Stimulated activated CD8-positive, alpha-beta memory T cell treated with anti-CD3 and anti-CD28 coated beads, Interleukin-12 subunit alpha, Interleukin-12 subunit beta, amount 100 ng/mL, for 4 hours (primary cell): ENCODE data around the gene CCDC85C.

ENCODE experiments used
- DNase-seq: peaks from one replicate; pipeline ENCODE4 v3.0.0-alpha.2; 2020; ENCODE audit warnings: low read depth

The CCDC85C gene

DNA sequence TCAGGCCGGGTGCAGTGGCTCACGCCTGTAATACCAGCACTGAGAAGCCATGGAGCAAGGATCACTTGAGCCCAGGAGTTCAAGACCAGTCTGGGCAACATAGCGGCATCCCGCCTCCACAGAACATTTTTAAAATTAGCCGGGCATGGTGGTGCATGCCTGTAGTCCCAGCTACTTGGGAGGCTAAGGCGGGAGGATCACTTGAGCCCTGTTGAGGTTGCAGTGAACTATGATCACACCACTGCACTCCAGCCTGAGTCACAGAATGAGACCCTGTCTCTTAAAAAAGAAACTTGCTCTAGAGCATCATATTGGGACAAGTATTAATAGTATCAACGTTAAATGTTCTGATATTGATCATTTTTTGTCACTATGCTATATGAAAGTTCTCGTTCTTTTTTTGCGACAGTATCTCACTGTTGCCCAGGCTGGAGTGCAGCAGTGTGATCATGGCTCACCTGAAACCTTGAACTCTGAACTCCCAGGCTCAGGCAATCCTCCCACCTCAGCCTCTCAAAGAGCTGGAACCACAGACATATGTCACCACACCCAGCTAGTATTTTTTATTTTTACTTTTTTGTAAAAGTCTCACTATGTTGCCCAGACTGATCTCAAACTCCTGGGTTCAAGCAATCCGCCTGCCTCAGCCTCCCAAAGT lies 47.7 kb downstream of the CCDC85C start:
- no peak for DNase-seq

DNA sequence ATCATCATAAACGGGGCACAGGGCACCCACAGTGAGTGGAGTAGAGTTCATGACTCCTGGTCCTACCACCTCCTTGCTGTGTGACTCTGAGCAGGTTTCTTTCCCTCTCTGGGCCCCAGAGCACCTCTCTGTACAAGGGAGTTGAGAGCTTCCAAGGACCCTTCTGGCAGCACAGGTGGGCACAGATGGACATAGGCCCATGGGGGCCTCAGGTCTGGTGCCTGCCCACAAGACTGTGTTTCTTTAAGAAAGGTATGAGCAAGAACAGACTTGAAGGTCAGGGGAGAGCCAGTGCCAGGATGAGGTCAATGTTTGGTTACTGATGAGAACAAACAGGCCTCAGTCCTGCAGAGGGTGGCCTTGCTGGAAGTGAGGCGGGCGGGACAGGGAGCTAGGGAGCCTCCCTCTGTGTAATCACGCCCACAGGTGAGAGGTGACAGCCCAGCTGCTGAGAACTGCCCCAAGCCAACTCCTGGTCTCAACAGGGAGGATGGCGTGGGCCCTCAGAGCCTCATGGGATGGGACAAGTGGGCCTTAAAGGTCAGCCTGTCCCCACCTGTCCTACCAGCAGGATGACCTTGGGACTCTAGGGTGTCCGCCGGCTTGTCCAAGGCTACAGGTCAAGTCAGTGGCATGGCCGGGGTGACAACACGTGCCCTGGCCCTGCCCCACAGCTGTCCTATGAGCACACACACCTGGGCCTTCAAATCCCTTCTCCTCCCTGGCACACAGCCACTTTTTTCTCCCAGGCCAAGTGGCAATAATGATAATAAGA lies 49.1 kb downstream of the CCDC85C start:
- no peak for DNase-seq

DNA sequence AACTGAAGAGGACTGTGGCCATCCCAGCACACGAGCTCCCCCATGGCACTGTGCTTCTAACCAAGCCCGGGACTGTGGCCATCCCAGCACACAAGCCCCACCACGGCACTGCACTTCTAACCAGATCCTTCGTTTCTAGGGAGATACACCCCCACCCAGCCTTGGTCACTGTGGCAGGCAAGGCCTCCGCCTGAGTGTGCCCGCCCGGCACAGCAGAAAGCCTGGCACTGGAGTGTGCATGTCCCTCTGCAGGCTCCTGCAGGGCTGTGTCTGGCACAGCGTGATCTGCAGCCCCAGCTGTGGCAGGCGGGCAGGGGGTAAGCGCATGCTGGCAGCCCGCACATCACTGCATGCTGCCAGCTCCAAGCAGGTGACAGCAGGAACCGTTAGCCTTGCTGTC lies 49.8 kb downstream of the CCDC85C start:
- no peak for DNase-seq

DNA sequence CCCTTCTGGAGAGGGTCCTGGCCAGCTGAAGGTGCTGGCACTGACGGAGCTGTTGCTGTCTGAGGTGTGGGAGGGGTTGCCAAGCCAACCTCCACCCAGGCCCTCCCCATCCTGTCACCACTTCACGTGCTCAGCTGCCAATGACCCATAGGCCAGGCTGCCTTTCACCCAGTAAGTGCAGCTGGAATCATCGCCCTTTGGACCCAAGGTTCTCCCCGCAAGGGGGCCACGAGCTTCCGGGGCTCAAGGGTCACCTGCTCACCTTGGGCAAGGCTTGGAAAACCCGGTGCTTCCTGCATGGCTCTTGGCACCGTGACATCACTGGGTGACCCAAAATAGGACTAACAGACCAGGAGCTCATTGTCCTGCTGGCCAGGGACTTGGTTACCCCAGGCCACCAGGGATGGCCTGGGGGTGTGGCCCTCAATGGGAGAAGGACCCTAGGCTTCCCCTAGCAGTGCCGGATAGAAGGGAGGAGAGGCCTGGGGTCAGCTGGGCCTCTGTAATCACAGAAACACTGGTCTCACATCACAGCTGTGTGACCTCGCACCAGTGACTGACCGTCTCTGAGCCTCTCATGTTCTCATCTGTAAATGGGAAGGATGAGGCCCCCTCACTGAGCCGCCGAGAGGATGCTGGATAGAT lies 51.3 kb downstream of the CCDC85C start:
- DNase-seq = no peak

DNA sequence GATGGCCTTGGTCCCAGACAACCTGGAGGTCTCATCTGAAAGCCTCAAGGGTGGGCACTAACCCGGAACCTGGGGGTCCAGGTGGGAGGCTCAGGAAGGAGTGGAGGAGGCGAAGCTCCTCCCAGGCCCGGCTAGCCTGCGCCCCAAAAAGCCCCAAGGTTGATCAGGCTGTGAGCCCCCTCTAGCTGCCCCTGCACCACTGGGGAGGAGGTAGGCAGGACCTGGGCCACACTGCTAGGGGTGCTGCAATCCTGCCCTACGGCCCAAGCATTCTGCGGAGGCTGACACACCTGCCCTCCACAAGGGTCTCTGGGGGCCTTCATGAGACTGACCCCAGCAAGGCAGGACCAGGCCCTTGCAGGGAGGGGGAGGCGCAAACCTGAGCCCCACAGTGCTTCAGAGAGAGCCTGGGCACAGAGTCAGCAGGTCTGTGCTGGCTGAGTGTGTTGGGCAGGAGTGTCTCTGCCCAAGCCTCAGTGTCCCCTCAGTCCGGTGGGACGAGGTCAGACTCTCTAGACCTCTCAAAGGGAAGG lies 51.9 kb downstream of the CCDC85C start:
- DNase-seq = no peak

DNA sequence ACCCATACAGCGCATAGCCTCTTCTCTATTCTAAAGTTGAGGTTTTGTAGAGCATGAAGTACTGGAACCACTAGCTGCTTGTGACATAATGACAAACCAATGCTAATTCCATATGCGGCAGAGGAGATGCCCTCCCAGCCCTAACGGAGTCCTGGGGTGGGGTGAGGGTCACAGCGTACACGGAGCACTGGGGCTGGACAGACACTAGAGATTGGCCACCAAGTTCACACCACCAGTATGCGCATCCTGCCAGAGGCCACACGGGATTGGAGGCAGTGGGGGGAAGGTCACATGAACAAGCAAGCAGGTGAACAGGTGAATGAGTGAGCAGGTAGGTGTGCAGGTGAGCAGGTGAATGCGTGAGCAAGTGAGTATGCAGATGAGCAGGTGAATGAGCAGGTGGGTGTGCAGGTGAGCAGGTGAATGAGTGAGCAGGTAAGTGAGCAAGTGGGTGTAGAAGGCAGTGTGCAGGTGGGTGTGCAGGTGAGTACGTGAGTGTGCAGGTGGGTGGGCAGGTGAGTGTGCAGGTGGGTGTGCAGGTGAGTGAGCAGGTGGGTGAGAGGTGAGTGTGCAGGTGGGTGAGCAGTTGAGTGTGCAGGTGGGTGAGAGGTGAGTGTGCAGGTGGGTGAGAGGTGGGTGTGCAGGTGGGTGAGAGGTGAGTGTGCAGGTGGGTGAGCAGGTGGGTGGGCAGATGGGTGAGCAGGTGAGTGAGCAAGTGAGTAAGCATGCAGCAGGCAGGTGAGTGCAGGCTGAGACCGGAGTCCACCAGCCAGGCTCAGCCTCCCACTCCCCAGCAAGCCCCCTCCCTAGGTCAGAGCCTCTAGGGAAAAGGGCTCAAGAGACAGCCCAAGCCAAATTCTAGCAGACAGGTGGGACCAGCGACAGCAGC lies 52.7 kb downstream of the CCDC85C start:
- no peak for DNase-seq

DNA sequence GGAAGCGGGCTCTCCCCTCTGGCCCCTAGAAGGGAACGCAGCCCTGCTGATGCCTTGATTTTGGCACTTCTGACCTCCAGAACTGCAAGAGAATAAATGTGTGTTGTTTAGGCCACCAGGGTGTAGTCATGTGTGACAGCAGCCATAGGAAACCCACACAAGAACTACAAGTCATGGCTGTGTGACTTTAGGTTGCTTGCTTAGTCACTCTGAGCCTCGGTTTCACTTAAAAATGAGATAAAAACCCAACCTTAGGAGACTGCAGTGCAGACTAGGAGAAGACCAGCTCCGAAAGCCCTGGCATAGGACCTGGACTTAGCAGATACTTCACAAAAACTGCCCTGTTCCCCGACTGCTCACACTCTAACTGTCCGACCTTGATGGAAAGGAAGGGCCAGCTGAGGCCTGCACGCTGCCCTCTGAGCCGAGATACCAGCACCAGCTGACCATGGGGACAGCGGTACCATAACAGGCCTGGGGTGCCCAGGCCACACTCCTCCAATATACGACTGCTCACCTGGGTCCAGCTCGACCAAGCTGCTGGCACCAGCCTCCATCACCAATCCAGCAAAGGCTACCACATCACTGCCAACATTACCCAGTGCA lies 53.5 kb downstream of the CCDC85C start:
- no peak for DNase-seq

DNA sequence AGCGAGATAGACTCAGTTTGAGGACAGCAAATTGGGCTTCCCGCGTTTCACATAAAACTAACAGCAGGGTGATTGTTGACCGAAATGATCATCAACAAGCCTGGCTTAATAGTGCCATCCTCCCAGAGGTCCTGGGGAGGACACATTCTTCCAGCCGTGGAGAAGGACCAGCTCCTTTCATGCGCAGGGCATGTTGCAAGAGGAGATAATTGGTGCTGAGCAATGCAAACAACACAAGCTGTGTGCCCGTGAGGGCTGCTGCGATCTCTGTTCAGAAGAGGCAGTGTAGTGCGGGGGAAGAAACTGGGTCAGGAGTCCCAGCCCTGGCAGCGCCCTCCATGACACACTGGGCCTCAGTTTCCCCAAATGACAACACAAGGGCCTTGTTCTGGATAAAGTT lies 54.3 kb downstream of the CCDC85C start:
- DNase-seq = no peak

DNA sequence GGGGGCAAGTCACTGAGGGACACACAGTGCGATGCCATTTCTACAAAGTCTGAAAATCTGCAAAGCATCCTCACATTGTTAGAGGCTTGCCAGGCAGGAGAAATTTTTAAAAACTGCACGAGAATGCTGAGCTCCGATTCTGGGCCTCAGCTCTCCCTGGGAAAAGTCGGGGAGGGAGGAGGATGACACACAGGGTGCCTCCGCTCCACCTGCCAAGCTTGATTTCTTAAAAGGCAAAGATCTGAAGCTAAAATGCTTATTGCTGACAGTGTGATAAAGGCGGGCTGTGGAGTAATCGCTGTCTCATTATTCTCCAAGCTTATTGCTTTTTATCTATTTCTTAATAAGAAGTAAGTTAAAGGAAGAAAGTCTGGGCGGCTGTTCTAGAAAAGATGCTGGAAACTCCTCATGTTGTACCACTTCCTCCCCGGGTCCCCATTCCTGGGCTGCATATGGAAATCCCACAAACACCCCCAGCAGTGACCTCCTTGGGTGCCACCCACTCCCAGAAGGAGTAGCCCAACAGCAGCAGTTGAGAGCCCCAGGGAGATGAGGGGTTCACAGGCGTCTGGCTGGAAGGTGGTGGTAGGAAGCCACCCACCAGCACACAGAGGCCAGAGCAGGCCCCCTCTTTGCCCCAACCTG lies 55.0 kb downstream of the CCDC85C start:
- no peak for DNase-seq

DNA sequence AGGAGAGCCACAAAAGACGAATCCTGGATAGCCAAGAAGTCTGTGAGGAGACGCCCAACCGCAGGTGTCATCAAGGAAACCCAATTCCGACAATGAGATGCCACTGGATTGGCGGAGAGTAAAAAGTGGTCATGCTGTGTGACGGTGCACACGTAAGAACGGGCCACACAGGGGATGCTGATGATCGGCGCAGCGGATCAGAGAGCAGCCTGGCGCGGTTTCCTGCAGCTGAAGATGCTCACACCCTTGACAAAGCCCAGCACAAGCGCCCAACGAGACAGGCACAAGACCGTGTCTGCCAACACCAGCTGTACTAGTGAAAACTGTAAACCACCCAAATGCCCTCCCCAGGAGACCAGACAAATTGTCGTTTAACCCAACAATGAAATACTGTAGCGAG lies 55.8 kb downstream of the CCDC85C start:
- no peak for DNase-seq

DNA sequence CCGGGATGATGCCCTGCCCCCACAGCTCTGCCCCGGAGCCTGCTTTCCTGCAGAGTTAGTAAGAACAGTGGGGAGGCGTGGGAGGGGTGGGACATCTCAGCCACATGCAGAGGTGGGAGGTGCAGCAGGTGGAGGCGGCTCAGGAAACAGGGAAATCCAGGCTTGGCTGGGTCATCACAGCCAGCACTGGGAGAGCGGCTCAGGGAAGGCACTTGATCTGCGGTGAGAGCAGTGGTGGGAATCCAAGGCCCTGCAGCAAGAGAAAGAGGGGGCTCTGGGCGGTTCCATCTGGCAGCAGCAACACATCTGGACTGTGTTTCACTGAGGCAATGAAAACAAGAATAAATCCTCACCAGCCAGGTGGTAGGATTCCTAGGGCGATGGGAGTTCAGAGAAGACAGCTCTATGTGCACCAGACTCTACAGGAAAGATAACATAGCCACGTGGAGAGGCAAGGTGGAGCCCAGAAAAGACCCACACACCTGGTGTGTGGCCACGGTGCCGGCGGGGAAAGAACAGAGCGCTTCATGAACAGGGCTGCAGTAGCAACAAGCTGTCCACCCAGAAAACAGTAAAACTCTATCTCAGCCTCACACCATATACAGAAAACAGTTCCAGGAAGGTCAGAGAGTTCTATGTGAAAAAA lies 57.6 kb downstream of the CCDC85C start:
- DNase-seq = no peak

DNA sequence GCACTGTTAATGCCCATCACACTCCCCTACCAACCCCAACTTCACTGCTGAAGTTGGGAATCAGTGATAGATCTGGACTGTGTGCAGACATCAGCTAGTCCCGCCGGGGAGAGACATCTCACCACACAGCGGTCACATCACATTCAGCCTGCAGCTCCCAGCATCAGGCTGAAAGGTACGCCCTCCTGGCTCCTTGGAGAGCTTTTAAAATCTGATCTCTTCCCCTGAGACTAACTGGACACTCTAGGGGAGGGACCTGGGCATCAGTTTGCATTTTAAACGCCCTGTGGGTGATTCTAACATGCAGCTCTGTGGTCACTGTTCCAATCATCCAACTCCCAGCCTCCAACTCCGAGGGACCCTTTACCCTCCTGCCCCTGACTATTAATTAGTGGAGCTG lies 58.4 kb downstream of the CCDC85C start:
- no peak for DNase-seq

DNA sequence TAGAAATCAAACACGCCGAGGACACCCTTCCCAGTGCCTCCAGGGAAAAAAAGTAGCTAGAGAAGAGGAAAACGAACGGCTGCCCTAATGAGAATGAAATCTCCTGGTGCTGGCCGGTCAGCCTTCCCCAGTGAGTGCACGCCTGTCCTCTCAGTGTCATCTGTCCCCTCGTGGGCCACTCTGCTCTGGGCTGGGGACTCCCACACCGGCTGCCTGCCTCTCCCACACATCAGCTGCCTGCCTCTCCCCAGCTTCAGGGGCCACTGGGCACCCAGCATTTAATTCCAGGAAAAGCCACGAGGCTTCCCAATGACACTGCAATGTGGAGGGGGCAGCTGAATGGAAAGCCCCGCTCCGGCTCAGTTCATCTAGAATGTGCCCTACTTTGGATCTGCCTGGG lies 59.0 kb downstream of the CCDC85C start:
- DNase-seq = no peak

DNA sequence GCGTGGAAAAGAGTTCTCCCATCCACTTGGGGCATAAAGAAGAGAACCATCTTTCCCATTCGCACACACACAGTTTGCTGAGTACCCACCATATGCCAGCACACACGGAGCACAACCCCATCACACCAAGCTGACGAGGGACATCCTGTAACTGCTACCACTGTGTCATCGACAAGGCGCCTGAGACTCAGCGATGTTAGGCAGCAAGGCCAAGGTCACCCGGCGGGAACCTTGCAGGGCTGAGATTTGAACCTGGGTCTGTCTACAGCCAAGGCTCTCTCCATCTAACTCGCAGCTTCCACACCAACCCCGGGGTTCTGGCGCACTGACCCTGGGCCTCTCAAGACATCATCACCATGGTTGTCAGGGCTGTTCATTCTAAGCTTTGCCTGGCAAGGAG lies 60.0 kb downstream of the CCDC85C start:
- no peak for DNase-seq

DNA sequence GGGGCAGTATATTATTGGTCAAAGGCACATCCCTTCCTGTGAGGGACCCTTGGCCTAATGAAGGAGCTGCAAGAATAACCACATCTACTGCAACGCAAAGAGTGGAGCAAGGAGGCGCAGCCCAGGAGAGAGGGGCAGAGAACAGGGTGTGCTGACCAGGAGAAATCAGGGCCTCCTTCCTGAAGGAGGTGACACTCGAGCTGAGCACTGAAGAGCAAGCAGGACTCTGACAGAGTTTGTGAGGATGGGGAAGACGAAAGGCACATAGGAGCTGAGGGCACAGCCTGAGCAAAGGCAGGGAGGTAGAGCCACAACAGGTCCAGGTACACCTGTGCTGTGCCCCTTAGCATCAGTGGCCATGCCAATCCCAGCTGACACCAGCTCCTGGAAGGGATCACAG lies 60.6 kb downstream of the CCDC85C start:
- DNase-seq = no peak

DNA sequence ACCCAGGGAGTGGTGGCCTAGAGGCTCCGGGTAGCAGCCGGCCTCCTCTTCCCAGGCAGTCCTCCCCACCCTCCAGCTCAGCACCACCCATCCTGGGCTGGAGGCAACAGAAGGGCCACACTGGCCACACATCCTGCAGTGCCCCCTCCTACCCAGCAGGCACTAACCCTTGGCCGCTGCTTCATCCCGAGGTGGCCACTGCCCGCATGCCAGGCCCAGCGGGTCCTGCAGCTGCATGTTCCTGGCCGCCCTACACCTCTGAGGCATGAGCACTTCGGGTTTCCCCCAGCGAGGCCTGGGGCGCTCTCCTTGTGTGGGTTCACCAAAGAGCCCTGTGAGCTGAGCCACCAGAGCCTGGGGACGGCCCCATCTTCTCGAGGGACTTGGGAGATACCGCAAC lies 61.4 kb downstream of the CCDC85C start:
- no peak for DNase-seq

DNA sequence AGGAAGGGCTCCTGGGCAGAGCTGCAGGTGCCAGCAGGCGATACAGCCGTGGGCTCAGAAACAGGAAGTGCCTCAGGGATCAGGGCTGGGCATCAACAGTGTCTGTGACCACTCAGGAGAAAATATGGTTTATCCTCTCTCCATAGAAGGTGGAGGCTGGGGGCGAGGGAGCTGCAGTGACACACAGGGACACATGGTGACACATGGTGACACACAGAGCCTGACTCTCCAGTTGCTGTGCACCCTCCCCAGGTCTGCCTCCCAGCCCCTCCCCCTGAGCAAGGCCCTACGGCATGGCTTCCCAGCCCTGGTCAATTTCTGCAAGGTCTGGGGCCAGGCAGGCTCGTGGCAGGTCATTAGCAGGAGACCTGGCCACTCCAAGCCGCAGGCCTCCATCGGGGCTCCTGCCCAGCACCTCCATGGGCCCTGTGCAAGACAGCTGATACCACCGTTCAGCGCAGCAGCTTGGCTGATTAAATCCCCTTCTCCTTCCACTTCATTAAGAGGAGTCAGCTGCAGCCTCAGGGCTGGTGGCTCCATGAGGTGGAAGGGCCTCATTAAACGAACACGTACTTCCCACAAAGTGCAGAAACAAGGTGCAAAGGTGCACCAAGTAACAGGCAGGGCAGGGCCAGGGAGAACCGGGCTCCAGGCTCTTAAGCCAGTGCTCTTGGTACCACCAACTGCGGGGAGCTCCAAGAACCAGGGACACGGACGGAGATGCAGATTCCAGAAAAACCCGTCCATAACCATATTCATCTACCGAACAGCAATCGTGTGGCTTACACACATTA lies 62.1 kb downstream of the CCDC85C start:
- DNase-seq = no peak

DNA sequence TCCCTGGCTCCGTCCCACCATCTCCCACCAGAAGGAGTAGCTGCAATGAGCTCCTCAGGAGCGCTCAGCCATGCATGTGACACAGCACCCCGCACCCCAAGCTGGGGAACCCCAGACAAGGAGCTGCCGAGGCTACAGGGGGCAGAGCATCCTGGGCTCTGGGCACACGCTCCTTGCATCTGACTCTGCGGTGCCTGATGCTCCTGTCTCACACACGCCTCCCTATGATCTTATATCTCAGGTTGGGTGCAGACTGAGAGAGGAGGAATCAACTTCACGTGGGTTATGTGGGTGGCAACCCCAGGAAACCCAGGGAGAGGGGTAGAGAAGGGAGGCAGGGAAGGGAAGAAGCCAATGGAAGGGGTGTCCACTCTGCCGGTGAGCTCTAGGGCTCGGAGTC lies 62.8 kb downstream of the CCDC85C start:
- no peak for DNase-seq

DNA sequence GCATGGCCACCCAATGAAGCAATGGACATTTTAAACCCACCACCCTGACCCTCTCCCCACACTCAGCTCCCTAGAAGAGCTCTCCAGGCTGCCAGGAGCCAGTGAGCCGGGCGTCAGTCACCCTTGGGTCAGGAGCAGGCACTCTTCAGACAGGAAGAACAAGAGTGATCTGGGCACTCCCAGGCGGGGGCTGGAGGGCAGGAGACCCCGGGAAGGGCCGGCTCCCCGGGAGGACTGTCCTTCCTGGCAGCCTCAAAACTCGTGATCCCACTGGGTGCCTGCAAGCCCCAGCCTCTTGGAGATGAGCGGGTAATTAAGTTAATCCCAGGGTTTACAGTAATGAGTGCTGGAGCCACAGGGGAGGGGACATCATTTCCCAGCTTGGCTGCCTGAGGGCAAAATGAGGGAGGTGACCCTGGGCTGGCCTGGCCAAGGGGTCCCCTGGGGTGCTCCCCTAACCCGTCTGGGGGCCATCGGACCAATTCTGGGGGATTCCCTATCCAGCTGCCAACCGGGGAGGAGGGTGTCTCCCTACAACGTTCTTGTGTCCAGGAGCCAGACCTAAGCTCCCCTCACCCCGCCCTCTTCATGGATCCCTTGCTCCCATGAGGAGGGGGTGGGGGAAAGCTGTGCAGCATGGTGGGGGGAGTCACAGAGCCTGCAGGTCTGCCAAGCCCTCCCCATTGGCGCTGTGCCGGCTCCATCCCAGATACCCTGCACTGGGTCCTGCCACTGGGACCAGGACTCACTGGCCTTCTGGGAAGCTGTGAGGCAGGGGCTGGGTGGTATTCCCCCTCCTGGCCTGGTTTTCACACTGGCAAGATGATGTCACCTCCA lies 63.6 kb downstream of the CCDC85C start:
- no peak for DNase-seq
